IMR-90 (cell line): Measurements from ENCODE around the gene RNF17. TPM values are rescaled to one million over a fixed set of nuclear protein-coding genes. Genes with fewer than 3 reads are reported as not detected.

Source experiments
- ATAC-seq: fragments of 200-7000 bp; cut with Tn5 transposase; 2 replicates; pipeline ENCODE4 v1.9.1; 2020; ENCODE audit warnings: low read depth, mild to moderate bottlenecking, moderate library complexity
- BruUV-seq: library from RNA; stranded (reverse); fragments of 400-500 nt; replicated peaks from 2 replicates; lab custom pipeline; 2021; lab: Mats Ljungman, UMichigan
- CTCF ChIA-PET: fragments of 300-600 bp; formaldehyde crosslinking; extraction: SDS; loops from one replicate; lab custom pipeline; 2021; ENCODE audit warnings: antibody characterized with exemption; lab: Yijun Ruan, JAX
- POLR2A ChIA-PET: fragments of 300-600 bp; sonication (Branson Sonifier 250); formaldehyde crosslinking; loops from one replicate; lab custom pipeline; 2022; ENCODE audit warnings: antibody characterized with exemption; ENCODE audit not compliant: unreplicated experiment; lab: Charles Lee
- DNase-seq: peaks from one replicate; pipeline ENCODE4 v3.0.0; 2013
- H2AFZ ChIP-seq: replicated peaks from 2 replicates; pipeline ENCODE3; 2013; ENCODE audit warnings: low read length, mild to moderate bottlenecking; ENCODE audit not compliant: poor library complexity
- H2AK5ac ChIP-seq: 2 replicates; pipeline ENCODE4 v1.6.1; 2013; ENCODE audit warnings: low read depth, low read length, inconsistent platforms
- H2AK9ac ChIP-seq: replicated peaks from 2 replicates; pipeline ENCODE3; 2013; ENCODE audit warnings: mild to moderate bottlenecking, low read depth, low read length, moderate library complexity; ENCODE audit not compliant: poor library complexity
- H2BK120ac ChIP-seq: 2 replicates; pipeline ENCODE4 v1.6.1; 2013; ENCODE audit warnings: low read depth, low read length, inconsistent platforms
- H2BK15ac ChIP-seq: 3 replicates; pipeline ENCODE4 v1.6.1; 2013; ENCODE audit warnings: low read depth, low read length, inconsistent platforms
- H2BK20ac ChIP-seq: 2 replicates; pipeline ENCODE4 v1.6.1; 2013; ENCODE audit warnings: low read depth, mild to moderate bottlenecking, inconsistent platforms, low read length, moderate library complexity
- H2BK5ac ChIP-seq: 2 replicates; pipeline ENCODE4 v1.6.1; 2013; ENCODE audit warnings: mild to moderate bottlenecking, low read depth, low read length, inconsistent platforms; ENCODE audit not compliant: poor library complexity, severe bottlenecking
- H3K14ac ChIP-seq: replicated peaks from 2 replicates; pipeline ENCODE4 v1.6.1; 2013; ENCODE audit warnings: low read depth, low read length, inconsistent platforms
- H3K18ac ChIP-seq: 2 replicates; pipeline ENCODE4 v1.6.1; 2013; ENCODE audit warnings: low read depth, low read length, control low read depth
- H3K23ac ChIP-seq: 2 replicates; pipeline ENCODE4 v1.6.1; 2013; ENCODE audit warnings: low read depth, low read length, inconsistent platforms
- H3K27ac ChIP-seq: 2 replicates; pipeline ENCODE4 v1.5.1; 2013; ENCODE audit warnings: mild to moderate bottlenecking, control low read depth, low read length; ENCODE audit not compliant: insufficient read depth
- H3K27me3 ChIP-seq: 2 replicates; pipeline ENCODE4 v1.6.1; 2013; ENCODE audit warnings: low read length; ENCODE audit not compliant: control insufficient read depth, insufficient read depth
- H3K36me3 ChIP-seq: 2 replicates; pipeline ENCODE4 v1.6.1; 2013; ENCODE audit warnings: low read length, mixed read lengths; ENCODE audit not compliant: control insufficient read depth, insufficient read depth
- H3K4ac ChIP-seq: 2 replicates; pipeline ENCODE4 v1.6.1; 2013; ENCODE audit warnings: low read depth, low read length, inconsistent platforms
- H3K4me1 ChIP-seq: 2 replicates; pipeline ENCODE4 v1.6.1; 2013; ENCODE audit warnings: low read length, mixed read lengths; ENCODE audit not compliant: control insufficient read depth, insufficient read depth
- H3K4me2 ChIP-seq: 2 replicates; pipeline ENCODE4 v1.6.1; 2013; ENCODE audit warnings: low read depth, mild to moderate bottlenecking, control low read depth, low read length, moderate library complexity
- H3K4me3 ChIP-seq: 2 replicates; pipeline ENCODE4 v1.5.1; 2013; ENCODE audit warnings: low read depth, mild to moderate bottlenecking, control low read depth, low read length, moderate library complexity; ENCODE audit not compliant: insufficient read depth
- H3K56ac ChIP-seq: 2 replicates; pipeline ENCODE4 v1.6.1; 2013; ENCODE audit warnings: low read length, inconsistent platforms; ENCODE audit not compliant: insufficient read depth; ENCODE audit errors: extremely low read depth
- H3K79me1 ChIP-seq, 2 experiments: 2 replicates each; pipeline ENCODE4 v1.6.1; 2013; ENCODE audit warnings: low read length in 2 of 2, inconsistent platforms in 1 of 2, low read depth in 1 of 2
- H3K9ac ChIP-seq: 2 replicates; pipeline ENCODE4 v1.6.1; 2013; ENCODE audit warnings: low read depth, low read length, control low read depth
- H3K9me1 ChIP-seq: 2 replicates; pipeline ENCODE4 v1.6.1; 2013; ENCODE audit warnings: low read length, inconsistent platforms; ENCODE audit not compliant: insufficient read depth
- H3K9me3 ChIP-seq: 2 replicates; pipeline ENCODE4 v1.6.1; 2013; ENCODE audit warnings: low read length; ENCODE audit not compliant: control insufficient read depth, insufficient read depth
- H4K20me1 ChIP-seq: 2 replicates; pipeline ENCODE4 v1.6.1; 2013; ENCODE audit warnings: low read length, inconsistent platforms; ENCODE audit not compliant: insufficient read depth
- H4K5ac ChIP-seq: 2 replicates; pipeline ENCODE4 v1.6.1; 2013; ENCODE audit warnings: mild to moderate bottlenecking, low read depth, low read length, control low read depth
- H4K8ac ChIP-seq, 2 experiments: 2 replicates each; pipeline ENCODE4 v1.6.1; 2013; ENCODE audit warnings: low read depth in 2 of 2, low read length in 2 of 2, control low read depth in 1 of 2, inconsistent platforms in 1 of 2
- H4K91ac ChIP-seq: 2 replicates; pipeline ENCODE4 v1.6.1; 2013; ENCODE audit warnings: low read depth, low read length, inconsistent platforms; ENCODE audit not compliant: insufficient read depth
- FOS ChIP-seq: fragments of 150-350 bp; IDR thresholded peaks from 2 replicates; pipeline ENCODE4 v1.6.1; 2016; ENCODE audit warnings: low read depth, low read length
- RAD21 ChIP-seq: IDR thresholded peaks from 2 replicates; pipeline ENCODE4 v1.6.1; 2012; ENCODE audit warnings: low read length, improper control_type of control experiment
- WGBS, 2 experiments: methylation state at CpG; one replicate each; pipeline versions ENCODE4 v1.1.5 to v1.1.7; 2013; ENCODE audit warnings: missing lambda C conversion rate in 2 of 2; ENCODE audit not compliant: insufficient read length in 1 of 2; ENCODE audit errors: extremely low coverage in 2 of 2; 5-methylcytosine and 5-hydroxymethylcytosine counted together
- dilution Hi-C: fragments of 300-500 bp; cut with HindIII; formaldehyde crosslinking; loops from one replicate; pipeline ENCODE4 v1.14.3; 2018; ENCODE audit warnings: low sequenced_read_pairs; ENCODE audit not compliant: unreplicated experiment
- in situ Hi-C: fragments of 300-500 bp; cut with MboI; formaldehyde crosslinking; loops from 3 replicates; pipeline ENCODE4 v1.14.3; 2019; ENCODE audit warnings: low sequenced_read_pairs, inconsistent platforms, mixed read lengths
- intact Hi-C: fragments of 100-400 bp; cut with micrococcal nuclease; formaldehyde crosslinking; loops from 2 replicates; pipeline ENCODE4 v1.10.0; 2022
- polyA plus RNA-seq, 3 experiments: library from polyadenylated mRNA; depleted of rRNA; stranded (reverse); fragments of >200 nt; gene quantifications; 2 replicates each; pipeline ENCODE4 v1.2.3, GENCODE V29; 2012; ENCODE audit warnings: low replicate concordance in 1 of 3
- total RNA-seq: library from RNA; depleted of rRNA; stranded (reverse); fragments of >200 nt; gene quantifications from 2 replicates; pipeline ENCODE4 v1.2.3, GENCODE V29; 2012

The RNF17 gene
- total and polyA plus RNA-seq, 2 of the 4 experiments (the other 2 are of a cell fraction) = 0.03 to 0.18 TPM

DNA sequence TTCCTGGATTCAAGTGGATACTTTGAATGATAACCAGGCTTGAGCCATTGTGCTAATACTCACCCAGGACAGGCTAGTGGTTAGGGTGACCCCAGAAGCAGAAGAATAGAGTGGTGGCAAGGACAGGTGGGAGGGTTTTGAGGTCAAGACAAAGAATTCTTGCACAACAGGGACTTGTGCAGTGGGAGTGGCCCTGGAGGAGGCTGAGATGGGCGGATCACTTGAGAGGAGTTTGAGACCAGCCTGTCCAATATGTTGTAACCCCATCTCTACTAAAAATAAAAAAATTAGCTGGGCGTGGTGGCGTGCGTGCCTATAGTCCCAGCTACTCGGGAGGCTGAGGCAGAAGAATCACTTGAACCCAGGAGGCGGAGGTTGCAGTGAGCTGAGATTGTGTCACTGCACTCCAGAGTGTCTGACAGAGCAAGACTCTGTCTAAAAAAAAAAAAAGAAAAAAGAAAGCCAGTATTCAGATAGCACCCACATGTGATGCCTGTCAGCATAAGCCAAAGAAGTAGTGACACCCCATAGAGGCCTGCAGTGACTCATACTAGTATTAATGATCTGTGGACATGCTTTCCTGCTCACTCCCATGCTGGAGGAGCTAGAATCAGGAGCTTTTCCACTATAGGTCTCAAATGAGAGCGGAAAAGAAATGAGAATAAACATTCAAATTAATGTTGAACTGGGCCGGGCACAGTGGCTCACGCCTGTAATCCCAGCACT lies 78.7 kb downstream of the RNF17 start:
- no peak overlapping the region for H3K9ac ChIP-seq
- no peak for ATAC-seq
- dilution Hi-C loops = no loop called here

More for the DNA sequence above, 78.7 kb downstream of the RNF17 start:
- no peaks in the 10 kb centered on the region; the same call in 1 of the 2 replicates for H3K27me3 ChIP-seq
- 60% methylated on average over 1 of the region's 9 CpGs; no CpG with 5 or more reads in 1 of the 2 experiments for WGBS, 2 experiments
- no peak overlapping the region for H3K23ac ChIP-seq
- H3K9me1 ChIP-seq = no peaks in the 10 kb centered on the region
- DNase-seq = no peak
- intact Hi-C loops = no loop called here
- no peak overlapping the region for H4K5ac ChIP-seq
- ChIA-PET POLR2A (interaction anchor here (0.6 kb wide), 1 partner anchor 482 kb away, joined by 4 read pairs; no protein-coding TSS in a partner anchor), CTCF (interaction anchor here (0.6 kb wide), 1 partner anchor 1621 kb away, joined by 3 read pairs; no protein-coding TSS in a partner anchor)
- H3K4ac ChIP-seq = no peak overlapping the region
- in situ Hi-C loops = no loop called here
- H2AK5ac ChIP-seq = no peak overlapping the region
- no peak overlapping the region for H3K4me2 ChIP-seq
- H2AK9ac ChIP-seq = no peak overlapping the region
- H4K8ac ChIP-seq = no peak overlapping the region
- H3K4me3 ChIP-seq = no peak overlapping the region
- H2BK120ac ChIP-seq = no peak overlapping the region
- no peak overlapping the region for H3K14ac ChIP-seq
- no peak overlapping the region for H2AFZ ChIP-seq
- H3K56ac ChIP-seq = no peak overlapping the region
- no peak overlapping the region for H3K27ac ChIP-seq
- H2BK15ac ChIP-seq = no peak overlapping the region
- no peaks in the 10 kb centered on the region for H3K9me3 ChIP-seq
- no peaks in the 10 kb centered on the region for H3K4me1 ChIP-seq
- BruUV-seq = no TSS peak
- no peaks in the 10 kb centered on the region for H4K20me1 ChIP-seq
- H2BK20ac ChIP-seq = no peak overlapping the region
- H3K79me1 ChIP-seq = no peaks in the 10 kb centered on the region
- H3K36me3 ChIP-seq = no peaks in the 10 kb centered on the region
- H4K91ac ChIP-seq = no peak overlapping the region
- H2BK5ac ChIP-seq = no peak overlapping the region
- no peak overlapping the region for H3K18ac ChIP-seq
- TF ChIP-seq RAD21 (no peak), FOS (no peak)
